ENCODE measurements around the gene FYCO1. TPM values are rescaled to one million over a fixed set of nuclear protein-coding genes. Genes with fewer than 3 reads are reported as not detected.

FYCO1 gene
- total and polyA plus RNA-seq, 7 donors, result 14.0 to 129 (median 68.3) TPM

DNA sequence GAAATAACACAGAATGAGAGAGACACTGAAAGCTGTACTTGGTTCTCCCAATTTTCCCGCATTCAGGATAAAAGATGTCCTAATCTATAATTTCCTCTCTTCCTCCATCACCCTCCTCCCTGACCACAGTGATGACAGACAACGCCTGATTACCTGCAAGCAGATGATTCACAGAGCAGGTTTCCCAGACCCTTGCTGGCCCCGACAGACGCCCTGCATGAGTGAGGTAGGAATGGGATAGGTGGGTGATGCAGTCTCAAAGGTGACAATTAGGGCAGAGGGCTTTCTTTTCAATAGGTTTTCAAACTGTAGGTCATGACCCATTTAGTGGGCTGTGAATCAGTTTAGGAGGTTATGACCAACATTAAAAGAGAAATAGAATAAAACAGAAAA lies 57.6 kb downstream of the FYCO1 start:
- Histone ChIP-seq H3K9me3 (no peaks in the 10 kb centered on the region), H3K36me3 (ENCODE audit: insufficient read depth in 1 of 2, low read depth in 1 of 2) (peaks cover 0 to 58% of the 10 kb centered on the region in 2 donors), H3K4me3 (no peak overlapping the region), H3K4me1 (peaks cover 28% of the 10 kb centered on the region), H3K27ac (no peak overlapping the region), H3K27me3 (ENCODE audit: insufficient read depth in 3 of 3, low read length in 2 of 3) (no peaks in the 10 kb centered on the region)
- no peak for ATAC-seq
- DNase-seq, result no peak
- TF ChIP-seq, protein P1, sequence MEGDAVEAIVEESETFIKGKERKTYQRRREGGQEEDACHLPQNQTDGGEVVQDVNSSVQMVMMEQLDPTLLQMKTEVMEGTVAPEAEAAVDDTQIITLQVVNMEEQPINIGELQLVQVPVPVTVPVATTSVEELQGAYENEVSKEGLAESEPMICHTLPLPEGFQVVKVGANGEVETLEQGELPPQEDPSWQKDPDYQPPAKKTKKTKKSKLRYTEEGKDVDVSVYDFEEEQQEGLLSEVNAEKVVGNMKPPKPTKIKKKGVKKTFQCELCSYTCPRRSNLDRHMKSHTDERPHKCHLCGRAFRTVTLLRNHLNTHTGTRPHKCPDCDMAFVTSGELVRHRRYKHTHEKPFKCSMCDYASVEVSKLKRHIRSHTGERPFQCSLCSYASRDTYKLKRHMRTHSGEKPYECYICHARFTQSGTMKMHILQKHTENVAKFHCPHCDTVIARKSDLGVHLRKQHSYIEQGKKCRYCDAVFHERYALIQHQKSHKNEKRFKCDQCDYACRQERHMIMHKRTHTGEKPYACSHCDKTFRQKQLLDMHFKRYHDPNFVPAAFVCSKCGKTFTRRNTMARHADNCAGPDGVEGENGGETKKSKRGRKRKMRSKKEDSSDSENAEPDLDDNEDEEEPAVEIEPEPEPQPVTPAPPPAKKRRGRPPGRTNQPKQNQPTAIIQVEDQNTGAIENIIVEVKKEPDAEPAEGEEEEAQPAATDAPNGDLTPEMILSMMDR (IDR thresholded peaks at IDR 0.05), result no peak
- 95 to 98% (median 97%) methylated on average over 4 of the region's 4 CpGs for WGBS, 3 donors
- intact Hi-C loops (cut with DNase I), result loop anchor here (2.0 to 5.0 kb wide), 2 partner anchors 59 to 139 kb away; partner anchors contain the start of gene FYCO1 (in 1 of the 2)

DNA sequence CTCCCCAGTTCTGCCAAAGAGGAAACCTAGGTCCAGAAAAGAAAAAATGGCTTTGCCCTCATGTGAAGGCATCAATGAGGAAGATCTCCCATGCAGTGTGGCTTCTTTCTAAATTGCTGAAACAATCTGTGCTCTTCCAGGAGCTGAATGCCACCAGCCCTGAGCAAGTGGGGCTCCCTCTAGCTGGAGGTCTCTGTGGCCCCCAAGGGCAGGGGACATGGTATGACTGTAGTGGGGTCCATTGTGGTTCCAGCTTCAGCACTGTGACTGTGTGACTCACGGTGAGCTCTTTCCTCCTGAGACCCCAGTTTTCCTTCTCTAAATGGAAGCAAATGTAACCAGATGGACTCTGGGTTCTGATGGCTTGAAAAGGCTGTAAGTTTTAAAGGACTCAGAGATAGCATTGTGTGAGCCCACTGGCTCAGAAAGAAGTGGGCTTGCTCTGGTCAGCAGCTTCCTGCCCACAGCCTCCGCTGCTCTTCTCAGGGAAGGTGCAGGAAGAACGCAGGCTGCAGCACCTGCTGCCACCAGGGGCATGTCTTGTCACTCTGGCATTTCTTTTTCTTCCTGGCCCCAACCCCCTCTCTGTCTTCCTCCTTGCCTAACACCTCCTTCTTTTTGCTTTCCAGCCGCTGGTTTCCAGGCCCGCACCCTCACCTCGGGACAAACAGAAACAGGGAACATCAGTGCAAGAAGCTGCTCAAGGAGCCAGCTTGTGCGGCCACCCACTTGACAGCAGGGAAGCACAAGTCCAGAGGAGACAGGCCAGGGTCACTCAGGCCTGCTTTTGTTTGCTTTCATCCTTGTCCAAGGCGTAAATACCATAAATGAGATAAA lies 58.2 kb downstream of the FYCO1 start:
- Histone ChIP-seq H3K4me3 (no peak overlapping the region), H3K4me1 (peaks cover 22% of the 10 kb centered on the region), H3K27ac (no peak overlapping the region), H3K27me3 (ENCODE audit: insufficient read depth in 3 of 3, low read length in 2 of 3) (no peaks in the 10 kb centered on the region), H3K36me3 (ENCODE audit: insufficient read depth in 1 of 2, low read depth in 1 of 2) (peaks cover 0 to 64% of the 10 kb centered on the region in 2 donors), H3K9me3 (no peaks in the 10 kb centered on the region)
- DNase-seq (no peak), ATAC-seq (no peak)
- TF ChIP-seq, protein P1 (IDR thresholded peaks at IDR 0.05), result no peak
- 86 to 94% (median 91%) methylated on average over 8 of the region's 8 CpGs for WGBS, 3 donors
- intact Hi-C loops (cut with DNase I), result loop anchor here (2.0 to 5.0 kb wide), 2 partner anchors 60 to 139 kb away; partner anchors contain the start of gene FYCO1 (in 1 of the 2)

DNA sequence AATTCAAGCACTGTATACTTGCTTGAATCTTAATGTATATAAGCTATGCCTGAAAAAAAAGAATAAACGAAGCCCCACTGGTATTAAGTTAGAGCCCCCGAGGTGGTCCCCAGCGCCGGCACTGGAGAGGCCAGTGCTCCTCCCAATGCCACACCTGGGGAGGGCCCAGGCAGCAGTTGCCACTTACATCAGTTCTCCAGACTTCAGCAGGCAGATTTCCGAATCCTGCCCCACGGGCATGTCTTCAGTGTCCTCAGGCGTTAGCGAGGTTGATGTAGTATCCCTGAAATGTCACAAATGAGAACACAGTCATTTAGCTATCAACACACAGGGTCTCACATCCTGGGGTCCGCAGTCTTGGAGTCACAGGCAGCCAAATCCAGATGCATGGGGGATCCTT lies 59.4 kb downstream of the FYCO1 start:
- intact Hi-C loops (cut with DNase I), result loop anchor here in 1 of 2 donors (5.0 kb wide), 1 partner anchor 61 kb away; the partner anchor contains the start of gene FYCO1
- no peak for DNase-seq
- TF ChIP-seq, protein P1 (IDR thresholded peaks at IDR 0.05), result no peak
- H3K36me3 ChIP-seq (ENCODE audit: insufficient read depth in 1 of 2, low read depth in 1 of 2), result peaks cover 0 to 76% of the 10 kb centered on the region in 2 donors
- peaks cover 16% of the 10 kb centered on the region for H3K4me1 ChIP-seq
- ATAC-seq, result no peak
- H3K9me3 ChIP-seq, result no peaks in the 10 kb centered on the region
- WGBS, 3 donors, result 79 to 92% (median 85%) methylated on average over 9 of the region's 9 CpGs
- no peaks in the 10 kb centered on the region for H3K27me3 ChIP-seq (ENCODE audit: insufficient read depth in 3 of 3, low read length in 2 of 3)
- no peak overlapping the region for H3K27ac ChIP-seq
- H3K4me3 ChIP-seq, result no peak overlapping the region

DNA sequence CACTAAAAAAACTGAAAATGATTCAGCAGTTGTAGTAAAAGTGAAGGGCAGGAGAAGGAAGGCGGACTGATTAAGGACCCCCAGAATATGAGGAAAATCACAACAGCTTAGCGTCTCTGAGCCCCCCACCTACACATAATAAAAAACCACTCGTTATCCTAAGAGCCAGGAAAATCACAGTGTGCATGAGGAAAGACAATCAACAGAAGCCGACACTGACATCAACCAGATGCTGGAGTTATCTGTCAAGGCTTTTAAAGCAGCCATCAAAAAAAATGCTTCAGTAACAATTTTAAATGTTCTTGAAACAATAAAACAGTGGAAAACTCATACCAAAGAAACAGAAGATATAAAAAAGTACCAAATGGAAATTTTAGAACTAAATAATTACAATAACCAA lies 62.0 kb downstream of the FYCO1 start:
- Histone ChIP-seq H3K27me3 (ENCODE audit: insufficient read depth in 3 of 3, low read length in 2 of 3) (no peaks in the 10 kb centered on the region), H3K4me1 (peaks cover 3% of the 10 kb centered on the region), H3K9me3 (no peaks in the 10 kb centered on the region), H3K4me3 (no peak overlapping the region), H3K36me3 (ENCODE audit: insufficient read depth in 1 of 2, low read depth in 1 of 2) (peaks cover 0 to 100% of the 10 kb centered on the region in 2 donors), H3K27ac (no peak overlapping the region)
- ATAC-seq (no peak), DNase-seq (no peak)
- 82 to 89% (median 85%) methylated on average over 4 of the region's 4 CpGs for WGBS, 3 donors
- intact Hi-C loops (cut with DNase I), result no loop called here
- TF ChIP-seq, protein P1 (IDR thresholded peaks at IDR 0.05), result no peak

Measured in psoas muscle (tissue), 8 donors.